ENCODE measurements around the gene GRM7. TPM values are rescaled to one million over a fixed set of nuclear protein-coding genes. Genes with fewer than 3 reads are reported as not detected.

Gene GRM7
- total RNA-seq, 1 donor from 2014 or later: 1.5 TPM

DNA sequence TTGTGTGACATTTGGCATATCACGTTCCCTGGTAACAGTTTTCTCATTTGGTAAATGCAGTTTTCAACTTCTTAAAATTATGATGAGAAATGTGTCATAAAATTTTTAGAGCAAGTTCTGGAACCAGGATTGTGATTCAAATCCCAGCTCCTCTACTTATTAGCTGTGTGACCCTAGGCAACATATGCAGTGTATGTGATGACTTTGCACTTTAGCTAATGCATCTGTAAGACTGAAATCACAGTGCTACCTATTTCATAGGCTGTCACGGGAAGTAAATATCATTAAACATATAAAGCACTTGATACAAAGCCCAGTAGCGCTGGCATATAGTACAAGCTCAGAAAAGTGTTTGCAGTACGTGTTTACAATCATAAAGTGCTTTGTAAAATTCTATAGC is 419.4 kb downstream of the GRM7 start:
- no peak for DNase-seq (ENCODE audit: low read depth, low spot score)

DNA sequence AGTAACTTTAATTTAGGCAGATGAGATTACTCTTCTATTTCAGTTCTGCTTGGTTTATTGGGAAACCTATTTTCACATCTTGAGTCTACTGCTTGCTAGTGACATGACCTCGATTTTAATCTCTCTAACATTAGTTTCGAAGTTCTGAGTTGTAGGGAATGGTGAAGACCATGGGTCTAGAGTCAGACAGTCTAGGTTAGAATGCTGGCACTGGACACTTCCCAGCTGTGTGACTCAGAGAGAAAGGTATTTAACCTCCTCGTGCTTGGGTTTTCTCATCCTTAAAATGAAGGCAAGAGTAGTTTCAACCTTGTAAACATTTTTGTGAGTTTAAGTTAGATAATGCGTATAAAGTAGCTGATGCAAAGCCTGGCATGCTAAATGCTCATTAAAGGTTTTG is 422.1 kb downstream of the GRM7 start:
- H3K27me3 Mint-ChIP-seq (ENCODE audit: low read depth): no peaks in the 10 kb centered on the region
- no peaks in the 10 kb centered on the region for H3K36me3 Mint-ChIP-seq (ENCODE audit: low read depth)
- no peak overlapping the region for H3K4me3 Mint-ChIP-seq
- no peak for DNase-seq (ENCODE audit: low read depth, low spot score)
- no peaks in the 10 kb centered on the region for H3K4me1 Mint-ChIP-seq
- no peaks in the 10 kb centered on the region for H3K9me3 Mint-ChIP-seq
- no peak for TF ChIP-seq CTCF (conservative IDR thresholded peaks at IDR 0.05)
- H3K27ac Mint-ChIP-seq (ENCODE audit: unreplicated experiment): no peak overlapping the region

More for the DNA sequence above, 419.4 kb downstream of the GRM7 start:
- Mint-ChIP-seq H3K27me3 (ENCODE audit: low read depth) (no peaks in the 10 kb centered on the region), H3K27ac (ENCODE audit: unreplicated experiment) (no peak overlapping the region), H3K4me1 (no peaks in the 10 kb centered on the region), H3K36me3 (ENCODE audit: low read depth) (no peaks in the 10 kb centered on the region), H3K9me3 (no peaks in the 10 kb centered on the region), H3K4me3 (no peak overlapping the region)
- TF ChIP-seq CTCF (conservative IDR thresholded peaks at IDR 0.05): no peak

- Mint-ChIP-seq H3K4me1 (no peaks in the 10 kb centered on the region), H3K27me3 (ENCODE audit: low read depth) (no peaks in the 10 kb centered on the region), H3K9me3 (no peaks in the 10 kb centered on the region), H3K4me3 (no peak overlapping the region), H3K27ac (ENCODE audit: unreplicated experiment) (no peak overlapping the region), H3K36me3 (ENCODE audit: low read depth) (no peaks in the 10 kb centered on the region)
- DNase-seq (ENCODE audit: low read depth, low spot score): no peak
- no peak for TF ChIP-seq CTCF (conservative IDR thresholded peaks at IDR 0.05)
These were observed 424.6 kb downstream of the GRM7 start for GRCh38 chr3:7285505-7285904.

DNA sequence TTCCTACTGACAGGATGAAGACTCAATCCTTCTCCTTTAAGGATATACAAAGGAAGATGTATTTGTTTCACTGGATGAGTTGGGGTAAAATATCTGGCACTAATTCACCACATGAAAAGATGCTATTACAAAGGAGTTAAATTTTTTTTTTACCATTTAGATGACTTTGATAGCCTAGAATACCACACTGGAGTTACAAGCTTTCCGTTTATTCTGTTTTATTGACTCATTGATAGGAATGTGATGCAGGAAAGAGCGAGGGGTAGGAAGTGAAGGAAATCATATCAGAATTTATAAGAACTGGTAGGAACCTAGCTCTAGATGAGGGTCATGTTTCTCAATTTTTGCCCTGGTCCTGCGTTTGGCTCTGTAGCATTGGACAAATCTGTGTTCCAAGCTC is 427.2 kb downstream of the GRM7 start:
- H3K4me1 Mint-ChIP-seq: no peaks in the 10 kb centered on the region
- no peak for DNase-seq (ENCODE audit: low read depth, low spot score)
- no peaks in the 10 kb centered on the region for H3K27me3 Mint-ChIP-seq (ENCODE audit: low read depth)
- no peaks in the 10 kb centered on the region for H3K9me3 Mint-ChIP-seq
- H3K36me3 Mint-ChIP-seq (ENCODE audit: low read depth): no peaks in the 10 kb centered on the region
- no peak overlapping the region for H3K4me3 Mint-ChIP-seq
- no peak for TF ChIP-seq CTCF (conservative IDR thresholded peaks at IDR 0.05)
- H3K27ac Mint-ChIP-seq (ENCODE audit: unreplicated experiment): no peak overlapping the region

GRCh38 chr3:7289121-7289520 is 428.2 kb downstream of the GRM7 start:
- Mint-ChIP-seq H3K36me3 (ENCODE audit: low read depth) (no peaks in the 10 kb centered on the region), H3K4me3 (no peak overlapping the region), H3K27ac (ENCODE audit: unreplicated experiment) (no peak overlapping the region), H3K27me3 (ENCODE audit: low read depth) (no peaks in the 10 kb centered on the region), H3K4me1 (no peaks in the 10 kb centered on the region), H3K9me3 (no peaks in the 10 kb centered on the region)
- DNase-seq (ENCODE audit: low read depth, low spot score): no peak
- no peak for TF ChIP-seq CTCF (conservative IDR thresholded peaks at IDR 0.05)

Data from neural crest cell (in vitro differentiated cells).